ENCODE data around the gene LRRC4C.

LRRC4C gene

GRCh38 chr11:41110527-41110926, 348.9 kb downstream of the LRRC4C start:
- no peak overlapping the region for H3K27ac ChIP-seq (ENCODE audit: low read length, poor library complexity, severe bottlenecking)
- H2BK120ac ChIP-seq (ENCODE audit: low read depth, low read length), result no peak overlapping the region
- H3K4ac ChIP-seq (ENCODE audit: low read depth in 1 of 2, low read length in 2 of 2), result no peak overlapping the region
- DNase-seq, result no peak
- H2BK5ac ChIP-seq (ENCODE audit: low read depth, low read length, poor library complexity, severe bottlenecking), result no peak overlapping the region
- H3K9ac ChIP-seq (ENCODE audit: low read length), result no peak overlapping the region
- H3K27me3 ChIP-seq (ENCODE audit: control insufficient read depth in 1 of 2, insufficient read depth in 1 of 2, low read length in 2 of 2), result no peaks in the 10 kb centered on the region
- H3K4me3 ChIP-seq (ENCODE audit: insufficient read depth in 1 of 2, low read depth in 1 of 2, low read length in 2 of 2), result no peak overlapping the region
- H2BK15ac ChIP-seq (ENCODE audit: low read depth, poor library complexity, severe bottlenecking), result no peak overlapping the region
- no peak overlapping the region for H3K4me2 ChIP-seq (ENCODE audit: low read length, poor library complexity, severe bottlenecking)
- no peaks in the 10 kb centered on the region for H3K36me3 ChIP-seq (ENCODE audit: control insufficient read depth in 1 of 2, insufficient read depth in 2 of 2, low read depth in 1 of 2, low read length in 2 of 2)
- no peak overlapping the region for H3K14ac ChIP-seq (ENCODE audit: low read length in 2 of 2)
- no peaks in the 10 kb centered on the region for H3K4me1 ChIP-seq (ENCODE audit: control insufficient read depth, insufficient read depth, low read depth, low read length)
- no peak overlapping the region for H2BK12ac ChIP-seq (ENCODE audit: low read length in 2 of 2)
- WGBS, result no CpG with 5 or more reads among the region's 4 CpGs
- H2AFZ ChIP-seq (ENCODE audit: low read depth, low read length), result no peak overlapping the region
- no peak overlapping the region for H2AK5ac ChIP-seq (ENCODE audit: low read length, severe bottlenecking)
- H3K23ac ChIP-seq (ENCODE audit: low read length in 2 of 2), result no peak overlapping the region
- no peak overlapping the region for H4K8ac ChIP-seq (ENCODE audit: low read length)
- no peak overlapping the region for H4K91ac ChIP-seq (ENCODE audit: low read length)
- H3K18ac ChIP-seq (ENCODE audit: low read depth in 1 of 2, low read length in 2 of 2), result no peak overlapping the region
- no peaks in the 10 kb centered on the region for H3K79me1 ChIP-seq (replicated peaks; ENCODE audit: low read length, poor library complexity, severe bottlenecking)
- H3K9me3 ChIP-seq (ENCODE audit: control insufficient read depth, low read length), result no peaks in the 10 kb centered on the region

GRCh38 chr11:41102471-41102870, 357.0 kb downstream of the LRRC4C start:
- H3K27me3 ChIP-seq (ENCODE audit: control insufficient read depth in 1 of 2, insufficient read depth in 1 of 2, low read length in 2 of 2), result no peaks in the 10 kb centered on the region
- H3K14ac ChIP-seq (ENCODE audit: low read length in 2 of 2), result no peak overlapping the region
- no peak overlapping the region for H4K8ac ChIP-seq (ENCODE audit: low read length)
- H3K9ac ChIP-seq (ENCODE audit: low read length), result no peak overlapping the region
- no peak overlapping the region for H4K91ac ChIP-seq (ENCODE audit: low read length)
- no peak overlapping the region for H2BK15ac ChIP-seq (ENCODE audit: low read depth, poor library complexity, severe bottlenecking)
- H2AK5ac ChIP-seq (ENCODE audit: low read length, severe bottlenecking), result no peak overlapping the region
- no peak overlapping the region for H3K4me2 ChIP-seq (ENCODE audit: low read length, poor library complexity, severe bottlenecking)
- no peak overlapping the region for H3K4me3 ChIP-seq (ENCODE audit: insufficient read depth in 1 of 2, low read depth in 1 of 2, low read length in 2 of 2)
- no peak overlapping the region for H2BK5ac ChIP-seq (ENCODE audit: low read depth, low read length, poor library complexity, severe bottlenecking)
- no CpG with 5 or more reads among the region's 4 CpGs for WGBS
- H2AFZ ChIP-seq (ENCODE audit: low read depth, low read length), result no peak overlapping the region
- no peak overlapping the region for H3K27ac ChIP-seq (ENCODE audit: low read length, poor library complexity, severe bottlenecking)
- H3K79me1 ChIP-seq (replicated peaks; ENCODE audit: low read length, poor library complexity, severe bottlenecking), result no peaks in the 10 kb centered on the region
- no peak overlapping the region for H3K18ac ChIP-seq (ENCODE audit: low read depth in 1 of 2, low read length in 2 of 2)
- DNase-seq, result no peak
- H3K36me3 ChIP-seq (ENCODE audit: control insufficient read depth in 1 of 2, insufficient read depth in 2 of 2, low read depth in 1 of 2, low read length in 2 of 2), result no peaks in the 10 kb centered on the region
- no peaks in the 10 kb centered on the region for H3K9me3 ChIP-seq (ENCODE audit: control insufficient read depth, low read length)
- no peaks in the 10 kb centered on the region for H3K4me1 ChIP-seq (ENCODE audit: control insufficient read depth, insufficient read depth, low read depth, low read length)
- no peak overlapping the region for H3K4ac ChIP-seq (ENCODE audit: low read depth in 1 of 2, low read length in 2 of 2)
- H2BK120ac ChIP-seq (ENCODE audit: low read depth, low read length), result no peak overlapping the region
- H3K23ac ChIP-seq (ENCODE audit: low read length in 2 of 2), result no peak overlapping the region
- H2BK12ac ChIP-seq (ENCODE audit: low read length in 2 of 2), result no peak overlapping the region

GRCh38 chr11:41099654-41100053, 359.8 kb downstream of the LRRC4C start:
- H3K79me1 ChIP-seq (replicated peaks; ENCODE audit: low read length, poor library complexity, severe bottlenecking), result no peaks in the 10 kb centered on the region
- H3K4me2 ChIP-seq (ENCODE audit: low read length, poor library complexity, severe bottlenecking), result no peak overlapping the region
- H3K4me3 ChIP-seq (ENCODE audit: insufficient read depth in 1 of 2, low read depth in 1 of 2, low read length in 2 of 2), result no peak overlapping the region
- H3K27ac ChIP-seq (ENCODE audit: low read length, poor library complexity, severe bottlenecking), result no peak overlapping the region
- no peak overlapping the region for H3K18ac ChIP-seq (ENCODE audit: low read depth in 1 of 2, low read length in 2 of 2)
- no peak overlapping the region for H2BK15ac ChIP-seq (ENCODE audit: low read depth, poor library complexity, severe bottlenecking)
- no peak overlapping the region for H3K23ac ChIP-seq (ENCODE audit: low read length in 2 of 2)
- no peak overlapping the region for H2AK5ac ChIP-seq (ENCODE audit: low read length, severe bottlenecking)
- H4K8ac ChIP-seq (ENCODE audit: low read length), result no peak overlapping the region
- H2BK12ac ChIP-seq (ENCODE audit: low read length in 2 of 2), result no peak overlapping the region
- H3K4me1 ChIP-seq (ENCODE audit: control insufficient read depth, insufficient read depth, low read depth, low read length), result no peaks in the 10 kb centered on the region
- H3K9ac ChIP-seq (ENCODE audit: low read length), result no peak overlapping the region
- H3K36me3 ChIP-seq (ENCODE audit: control insufficient read depth in 1 of 2, insufficient read depth in 2 of 2, low read depth in 1 of 2, low read length in 2 of 2), result no peaks in the 10 kb centered on the region
- no peak overlapping the region for H2BK120ac ChIP-seq (ENCODE audit: low read depth, low read length)
- WGBS, result 36% methylated on average over 1 of the region's 1 CpG
- no peak overlapping the region for H3K14ac ChIP-seq (ENCODE audit: low read length in 2 of 2)
- H3K4ac ChIP-seq (ENCODE audit: low read depth in 1 of 2, low read length in 2 of 2), result no peak overlapping the region
- no peaks in the 10 kb centered on the region for H3K9me3 ChIP-seq (ENCODE audit: control insufficient read depth, low read length)
- DNase-seq, result no peak
- H2BK5ac ChIP-seq (ENCODE audit: low read depth, low read length, poor library complexity, severe bottlenecking), result no peak overlapping the region
- H3K27me3 ChIP-seq (ENCODE audit: control insufficient read depth in 1 of 2, insufficient read depth in 1 of 2, low read length in 2 of 2), result no peaks in the 10 kb centered on the region
- H2AFZ ChIP-seq (ENCODE audit: low read depth, low read length), result no peak overlapping the region
- no peak overlapping the region for H4K91ac ChIP-seq (ENCODE audit: low read length)

- Histone ChIP-seq H2AFZ (ENCODE audit: low read depth, low read length) (no peak overlapping the region), H2BK12ac (ENCODE audit: low read length in 2 of 2) (no peak overlapping the region), H3K79me1 (replicated peaks; ENCODE audit: low read length, poor library complexity, severe bottlenecking) (no peaks in the 10 kb centered on the region), H3K4me1 (ENCODE audit: control insufficient read depth, insufficient read depth, low read depth, low read length) (no peaks in the 10 kb centered on the region), H2BK15ac (ENCODE audit: low read depth, poor library complexity, severe bottlenecking) (no peak overlapping the region), H2BK5ac (ENCODE audit: low read depth, low read length, poor library complexity, severe bottlenecking) (no peak overlapping the region), H3K9ac (ENCODE audit: low read length) (no peak overlapping the region), H3K18ac (ENCODE audit: low read depth in 1 of 2, low read length in 2 of 2) (no peak overlapping the region), H4K8ac (ENCODE audit: low read length) (no peak overlapping the region), H3K4ac (ENCODE audit: low read depth in 1 of 2, low read length in 2 of 2) (no peak overlapping the region), H2AK5ac (ENCODE audit: low read length, severe bottlenecking) (no peak overlapping the region), H3K36me3 (ENCODE audit: control insufficient read depth in 1 of 2, insufficient read depth in 2 of 2, low read depth in 1 of 2, low read length in 2 of 2) (no peaks in the 10 kb centered on the region), H2BK120ac (ENCODE audit: low read depth, low read length) (no peak overlapping the region), H3K23ac (ENCODE audit: low read length in 2 of 2) (no peak overlapping the region), H3K4me2 (ENCODE audit: low read length, poor library complexity, severe bottlenecking) (no peak overlapping the region), H3K9me3 (ENCODE audit: control insufficient read depth, low read length) (no peaks in the 10 kb centered on the region), H3K14ac (ENCODE audit: low read length in 2 of 2) (no peak overlapping the region), H3K27ac (ENCODE audit: low read length, poor library complexity, severe bottlenecking) (no peak overlapping the region), H3K4me3 (ENCODE audit: insufficient read depth in 1 of 2, low read depth in 1 of 2, low read length in 2 of 2) (no peak overlapping the region), H4K91ac (ENCODE audit: low read length) (no peak overlapping the region), H3K27me3 (ENCODE audit: control insufficient read depth in 1 of 2, insufficient read depth in 1 of 2, low read length in 2 of 2) (no peaks in the 10 kb centered on the region)
- DNase-seq, result no peak
- 13% methylated on average over 1 of the region's 1 CpG for WGBS
Observed at GRCh38 chr11:41085123-41085522, 374.3 kb downstream of the LRRC4C start.

All from mesenchymal stem cell (in vitro differentiated cells and primary cell).